OCI-LY1 (cell line): ENCODE measurements around the gene CD22.

Experiments
- CTCF ChIP-seq: fragments of 200-600 bp; sonication (generic), shearing (Covaris generic); IDR thresholded peaks from 2 replicates; pipeline ENCODE4 v1.5.1; 2017; ENCODE audit warnings: mild to moderate bottlenecking, antibody characterized with exemption, low read length, moderate library complexity, mixed read lengths
- EZH2 ChIP-seq: fragments of 200-600 bp; sonication (generic), shearing (Covaris generic); IDR thresholded peaks from 2 replicates; pipeline ENCODE4 v1.8.0; 2017; ENCODE audit warnings: borderline replicate concordance, mixed run types, mild to moderate bottlenecking, antibody characterized with exemption, low read length, moderate library complexity, mixed read lengths

DNA sequence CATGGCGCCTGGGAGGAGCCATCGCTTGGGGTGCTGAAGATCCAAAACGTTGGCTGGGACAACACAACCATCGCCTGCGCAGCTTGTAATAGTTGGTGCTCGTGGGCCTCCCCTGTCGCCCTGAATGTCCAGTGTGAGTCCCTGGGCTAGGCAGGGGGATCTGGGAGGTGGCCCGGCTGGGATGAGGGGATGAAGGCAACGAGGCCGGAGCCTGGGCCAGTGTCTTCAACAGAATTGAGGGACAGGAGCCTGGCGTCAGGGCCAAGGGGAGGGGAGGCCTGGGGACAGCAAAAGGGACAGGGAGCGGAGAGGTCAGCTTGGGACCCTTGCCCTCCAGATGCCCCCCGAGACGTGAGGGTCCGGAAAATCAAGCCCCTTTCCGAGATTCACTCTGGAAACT is 12.0 kb downstream of the CD22 start:
- TF ChIP-seq CTCF (no peak), EZH2 (no peak)
